Keratinocyte (primary cell): ENCODE results near the gene ATRNL1. TPM values are rescaled to one million over a fixed set of nuclear protein-coding genes. Genes with fewer than 3 reads are reported as not detected.
"Not testable (repeated sequence)": the region's sequence is repeated elsewhere in the genome, so short reads cannot be mapped to it uniquely, and the experiment has no call there.

Experiments used
- DNase-seq: peaks from one replicate; pipeline ENCODE4 v3.0.0-alpha.2; 2011; ENCODE audit warnings: low read depth, missing footprints, low spot score
- FAIRE-seq: peaks from 2 replicates; lab custom pipeline; 2011; peaks lifted over from hg19 to GRCh38; lab: Jason Lieb, UNC
- H2AFZ ChIP-seq: 2 replicates; pipeline ENCODE4 v1.6.0; 2012; ENCODE audit warnings: low read length, control low read depth, inconsistent platforms; ENCODE audit not compliant: control insufficient read depth
- H3K27ac ChIP-seq: 2 replicates; pipeline ENCODE4 v1.5.1; 2011; ENCODE audit warnings: low read length; ENCODE audit not compliant: control insufficient read depth, insufficient read depth
- H3K27me3 ChIP-seq: 3 replicates; pipeline ENCODE4 v1.6.0; 2011; ENCODE audit warnings: low read length; ENCODE audit not compliant: control insufficient read depth, insufficient read depth; ENCODE audit errors: extremely low read depth
- H3K36me3 ChIP-seq, 2 experiments: 2 replicates in 1 of 2; 3 replicates in 1 of 2; pipeline ENCODE4 v1.5.1; 2011; ENCODE audit warnings: low read length in 2 of 2, mild to moderate bottlenecking in 1 of 2; ENCODE audit not compliant: control insufficient read depth in 2 of 2, insufficient read depth in 2 of 2; ENCODE audit errors: extremely low read depth in 1 of 2
- H3K4me1 ChIP-seq: 3 replicates; pipeline ENCODE4 v1.5.1; 2011; ENCODE audit warnings: low read length; ENCODE audit not compliant: control insufficient read depth, insufficient read depth; ENCODE audit errors: extremely low read depth
- H3K4me2 ChIP-seq: 3 replicates; pipeline ENCODE4 v1.6.0; 2011; ENCODE audit warnings: low read depth, low read length; ENCODE audit not compliant: control insufficient read depth, insufficient read depth; ENCODE audit errors: extremely low read depth
- H3K4me3 ChIP-seq, 3 experiments: fragments of 200-600 bp in 1 of 3; sonication (generic) in 1 of 3; 2 replicates in 2 of 3; 3 replicates in 1 of 3; pipeline ENCODE4 v1.5.1; 2011 to 2016; ENCODE audit warnings: low read length in 3 of 3, mild to moderate bottlenecking in 3 of 3, control low read depth in 2 of 3, inconsistent platforms in 1 of 3, low read depth in 1 of 3, mixed read lengths in 1 of 3, mixed run types in 1 of 3, moderate library complexity in 1 of 3; ENCODE audit not compliant: control insufficient read depth in 2 of 3, insufficient read depth in 2 of 3; ENCODE audit errors: extremely low read depth in 1 of 3
- H3K79me2 ChIP-seq: 2 replicates; pipeline ENCODE4 v1.6.0; 2012; ENCODE audit warnings: low read length; ENCODE audit not compliant: control insufficient read depth, insufficient read depth
- H3K9ac ChIP-seq: 3 replicates; pipeline ENCODE4 v1.6.0; 2011; ENCODE audit warnings: low read length; ENCODE audit not compliant: control insufficient read depth, insufficient read depth; ENCODE audit errors: extremely low read depth
- H3K9me1 ChIP-seq: 3 replicates; pipeline ENCODE4 v1.6.0; 2011; ENCODE audit warnings: low read length; ENCODE audit not compliant: control insufficient read depth, insufficient read depth; ENCODE audit errors: extremely low read depth
- H3K9me3 ChIP-seq: 2 replicates; pipeline ENCODE4 v1.5.1; 2012; ENCODE audit warnings: low read depth, low read length; ENCODE audit not compliant: control insufficient read depth
- H4K20me1 ChIP-seq: 3 replicates; pipeline ENCODE4 v1.6.0; 2011; ENCODE audit warnings: low read length; ENCODE audit not compliant: control insufficient read depth, insufficient read depth; ENCODE audit errors: extremely low read depth
- CTCF ChIP-seq, 3 experiments: IDR thresholded peaks in 1 of 3; conservative IDR thresholded peaks in 1 of 3; optimal IDR thresholded peaks in 1 of 3; 2 replicates in 2 of 3; 3 replicates in 1 of 3; pipeline versions ENCODE3 to v1.5.1; 2011; ENCODE audit warnings: low read length in 3 of 3, mild to moderate bottlenecking in 3 of 3, moderate library complexity in 2 of 3, control low read depth in 1 of 3, inconsistent platforms in 1 of 3; ENCODE audit not compliant: insufficient read depth in 2 of 3; ENCODE audit errors: extremely low read depth in 1 of 3
- EZH2 ChIP-seq: IDR thresholded peaks from one replicate; pipeline ENCODE4 v1.6.1; 2012; ENCODE audit warnings: inconsistent platforms, mild to moderate bottlenecking, low read length, moderate library complexity
- dilution Hi-C: fragments of 300-500 bp; cut with MboI; formaldehyde crosslinking; loops from one replicate; pipeline ENCODE4 v1.7.0; 2020; ENCODE audit warnings: low sequenced_read_pairs; ENCODE audit not compliant: extremely low pct_ligation_motif_present
- polyA plus RNA-seq, 5 experiments: library from polyadenylated mRNA; depleted of rRNA in 3 of 5; stranded (reverse) in 3 of 5; stranded (forward) in 1 of 5; unstranded in 1 of 5; fragments of >200 nt; gene quantifications; 1 replicate in 1 of 5; 2 replicates in 3 of 5; 3 replicates in 1 of 5; pipeline versions ENCODE4 v1.2.1 to v1.2.3, GENCODE V29; 2011 to 2012; ENCODE audit warnings: missing spikeins in 2 of 5, low read depth in 1 of 5, low replicate concordance in 1 of 5

ATRNL1 gene
- polyA plus RNA-seq, 1 donor (not counting 4 experiments of a cell fraction or from before 2014, with no cell fraction given) = 0.07 TPM

GRCh38 chr10:115250784-115251183 is 157.6 kb downstream of the ATRNL1 start:
- dilution Hi-C loops = no loop called here
- Histone ChIP-seq H3K36me3 (no peaks in the 10 kb centered on the region), H3K4me1 (no peaks in the 10 kb centered on the region), H4K20me1 (no peaks in the 10 kb centered on the region), H3K9me3 (no peaks in the 10 kb centered on the region), H3K4me2 (no peak overlapping the region), H3K27ac (no peak overlapping the region), H2AFZ (no peak overlapping the region), H3K27me3 (no peaks in the 10 kb centered on the region), H3K9me1 (no peaks in the 10 kb centered on the region), H3K79me2 (no peaks in the 10 kb centered on the region), H3K9ac (no peak overlapping the region), H3K4me3 (no peak overlapping the region)
- FAIRE-seq (no peak), DNase-seq (no peak)
- TF ChIP-seq EZH2 (no peak), CTCF (optimal IDR thresholded peaks at IDR 0.05 in 1 of 3, IDR thresholded peaks at IDR 0.05 in 1 of 3, conservative IDR thresholded peaks at IDR 0.05 in 1 of 3; ENCODE audit: extremely low read depth in 1 of 3, insufficient read depth in 2 of 3, low read length in 3 of 3) (no peak)

GRCh38 chr10:115253765-115254164 is 160.6 kb downstream of the ATRNL1 start:
- H3K27me3 ChIP-seq, H3K4me3 ChIP-seq, H3K27ac ChIP-seq, H3K9me1 ChIP-seq, H2AFZ ChIP-seq, dilution Hi-C loops, H3K36me3 ChIP-seq, H3K79me2 ChIP-seq, H4K20me1 ChIP-seq, FAIRE-seq, H3K9me3 ChIP-seq, H3K4me2 ChIP-seq, H3K4me1 ChIP-seq, DNase-seq, H3K9ac ChIP-seq: not testable (repeated sequence)

GRCh38 chr10:115272482-115272881 is 179.3 kb downstream of the ATRNL1 start:
- no peak for DNase-seq
- dilution Hi-C loops = no loop called here
- no peak overlapping the region for H3K4me2 ChIP-seq
- no peaks in the 10 kb centered on the region for H4K20me1 ChIP-seq
- H3K79me2 ChIP-seq = no peaks in the 10 kb centered on the region
- no peaks in the 10 kb centered on the region for H3K27me3 ChIP-seq
- FAIRE-seq = no peak
- no peak for TF ChIP-seq CTCF (optimal IDR thresholded peaks at IDR 0.05 in 1 of 3, IDR thresholded peaks at IDR 0.05 in 1 of 3, conservative IDR thresholded peaks at IDR 0.05 in 1 of 3; ENCODE audit: extremely low read depth in 1 of 3, insufficient read depth in 2 of 3, low read length in 3 of 3)
- TF ChIP-seq EZH2 = no peak
- H3K9me3 ChIP-seq = no peaks in the 10 kb centered on the region
- H3K9ac ChIP-seq = no peak overlapping the region
- H3K36me3 ChIP-seq = no peaks in the 10 kb centered on the region
- no peaks in the 10 kb centered on the region for H3K9me1 ChIP-seq
- no peak overlapping the region for H3K4me3 ChIP-seq
- no peak overlapping the region for H3K27ac ChIP-seq
- H3K4me1 ChIP-seq = no peaks in the 10 kb centered on the region
- H2AFZ ChIP-seq = no peak overlapping the region
